Measurements from ENCODE around the gene PEMT. TPM values are rescaled to one million over a fixed set of nuclear protein-coding genes. Genes with fewer than 3 reads are reported as not detected.

Gene PEMT
- total RNA-seq, 1 donor, result 47.1 TPM

- no peak for DNase-seq (ENCODE audit: low read depth in 2 of 3, low spot score in 2 of 3)
Observed at GRCh38 chr17:17506181-17506741, 85.2 kb downstream of the PEMT start.

- DNase-seq (ENCODE audit: low read depth in 2 of 3, low spot score in 2 of 3), result no peak
Observed at GRCh38 chr17:17505610-17506171, 85.8 kb downstream of the PEMT start.

GRCh38 chr17:17505151-17505550 lies 86.4 kb downstream of the PEMT start:
- no peak for DNase-seq (ENCODE audit: low read depth in 2 of 3, low spot score in 2 of 3)

GRCh38 chr17:17504341-17505140 lies 87.0 kb downstream of the PEMT start:
- DNase-seq (ENCODE audit: low read depth in 2 of 3, low spot score in 2 of 3), result no peak

- DNase-seq (ENCODE audit: low read depth in 2 of 3, low spot score in 2 of 3), result no peak
Observed at GRCh38 chr17:17503566-17504130, 87.9 kb downstream of the PEMT start.

GRCh38 chr17:17502741-17503565 lies 88.6 kb downstream of the PEMT start:
- DNase-seq (ENCODE audit: low read depth in 2 of 3, low spot score in 2 of 3), result no peak

- DNase-seq (ENCODE audit: low read depth in 2 of 3, low spot score in 2 of 3), result peak in 1 of 3 donors; percentile 38
Observed at GRCh38 chr17:17500999-17501605, 90.4 kb downstream of the PEMT start.

- no peak for DNase-seq (ENCODE audit: low read depth in 2 of 3, low spot score in 2 of 3)
Observed at GRCh38 chr17:17499402-17500145, 91.9 kb downstream of the PEMT start.

- no peak for DNase-seq (ENCODE audit: low read depth in 2 of 3, low spot score in 2 of 3)
Observed at GRCh38 chr17:17498606-17499301, 92.8 kb downstream of the PEMT start.

GRCh38 chr17:17497845-17498520 lies 93.5 kb downstream of the PEMT start:
- DNase-seq (ENCODE audit: low read depth in 2 of 3, low spot score in 2 of 3), result no peak

GRCh38 chr17:17497065-17497844 lies 94.3 kb downstream of the PEMT start:
- DNase-seq (ENCODE audit: low read depth in 2 of 3, low spot score in 2 of 3), result no peak

GRCh38 chr17:17496189-17497064 lies 95.1 kb downstream of the PEMT start, which contains the start of gene RASD1:
RASD1 (minus strand) TSS chr17:17496395; CDS start chr17:17496181, 214 bp downstream.
- DNase-seq (ENCODE audit: low read depth in 2 of 3, low spot score in 2 of 3), result peak; percentile 70 to 72 (median 71)

GRCh38 chr17:17495536-17496188 lies 95.8 kb downstream of the PEMT start:
- peak in 2 of 3 donors; percentile 22 to 40 for DNase-seq (ENCODE audit: low read depth in 2 of 3, low spot score in 2 of 3)

GRCh38 chr17:17494870-17495535 lies 96.5 kb downstream of the PEMT start:
- DNase-seq (ENCODE audit: low read depth in 2 of 3, low spot score in 2 of 3), result peak in 2 of 3 donors; percentile 38 to 40

- peak in 1 of 3 donors; percentile 9 for DNase-seq (ENCODE audit: low read depth in 2 of 3, low spot score in 2 of 3)
Observed at GRCh38 chr17:17494499-17494869, 97.0 kb downstream of the PEMT start.
